Parathyroid adenoma (tissue), 2 donors: ENCODE results near the gene ACAT2.

Experiments
- H2AFZ ChIP-seq: fragments of 300-600 bp; sonication (generic); one replicate; pipeline ENCODE4 v1.7.0; 2017; ENCODE audit warnings: antibody characterized with exemption, mild to moderate bottlenecking
- H3K27ac ChIP-seq: fragments of 300-600 bp; sonication (generic); one replicate; pipeline ENCODE4 v1.7.0; 2017
- H3K27me3 ChIP-seq: fragments of 300-600 bp; sonication (generic); one replicate; pipeline ENCODE4 v1.7.0; 2017; ENCODE audit warnings: low read length; ENCODE audit not compliant: control insufficient read depth, insufficient read depth
- H3K36me3 ChIP-seq: fragments of 300-600 bp; sonication (generic); one replicate; pipeline ENCODE4 v1.7.0; 2017; ENCODE audit warnings: low read length; ENCODE audit not compliant: control insufficient read depth, insufficient read depth
- H3K4me1 ChIP-seq: fragments of 300-600 bp; sonication (generic); one replicate; pipeline ENCODE4 v1.7.0; 2017; ENCODE audit warnings: control low read depth
- H3K4me2 ChIP-seq: fragments of 300-600 bp; sonication (generic); one replicate; pipeline ENCODE4 v1.7.0; 2017; ENCODE audit warnings: low read length
- H3K4me3 ChIP-seq: fragments of 300-600 bp; sonication (generic); one replicate; pipeline ENCODE4 v1.7.0; 2017; ENCODE audit warnings: low read depth, low read length
- H3K79me2 ChIP-seq: fragments of 300-600 bp; sonication (generic); one replicate; pipeline ENCODE4 v1.7.0; 2017; ENCODE audit warnings: control low read depth
- H3K9ac ChIP-seq: fragments of 300-600 bp; sonication (generic); one replicate; pipeline ENCODE4 v1.7.0; 2017; ENCODE audit warnings: mild to moderate bottlenecking
- H3K9me3 ChIP-seq: fragments of 300-600 bp; sonication (generic); one replicate; pipeline ENCODE4 v1.7.0; 2017; ENCODE audit warnings: low read length; ENCODE audit not compliant: control insufficient read depth
- CTCF ChIP-seq: fragments of 300-600 bp; sonication (generic); IDR thresholded peaks from one replicate; pipeline ENCODE4 v1.7.0; 2017; ENCODE audit warnings: antibody characterized with exemption, mild to moderate bottlenecking
- donor health status: primary hyperparathyroidism.

Gene ACAT2

GRCh38 chr6:159726918-159727716 is 34.7 kb upstream of the ACAT2 start, which contains the start of gene WTAP:
Gene WTAP, plus strand, starts transcription at chr6:159727506. Its CDS starts 8,760 bp downstream, at chr6:159736266.
- Histone ChIP-seq H3K36me3 (no peaks in the 10 kb centered on the region), H3K4me1 (peaks cover 8% of the 10 kb centered on the region), H3K9me3 (no peaks in the 10 kb centered on the region), H3K79me2 (peaks cover 55% of the 10 kb centered on the region), H3K9ac (peak within 1 kb of the TSS; percentile 92), H3K4me3 (peak within 1 kb of the TSS; percentile 91), H3K4me2 (peak within 1 kb of the TSS; percentile 79), H3K27ac (peak within 1 kb of the TSS; percentile 94), H2AFZ (peak within 1 kb of the TSS; percentile 93), H3K27me3 (no peaks in the 10 kb centered on the region)
- TF ChIP-seq CTCF, result no peak

- Histone ChIP-seq H2AFZ (peak overlapping the region; percentile 69), H3K4me1 (peaks cover 8% of the 10 kb centered on the region), H3K4me3 (peak overlapping the region; percentile 81), H3K36me3 (no peaks in the 10 kb centered on the region), H3K79me2 (peaks cover 56% of the 10 kb centered on the region), H3K27me3 (no peaks in the 10 kb centered on the region), H3K4me2 (peak overlapping the region; percentile 72), H3K9me3 (no peaks in the 10 kb centered on the region), H3K27ac (peak overlapping the region; percentile 94), H3K9ac (peak overlapping the region; percentile 92)
- no peak for TF ChIP-seq CTCF
Measured at GRCh38 chr6:159727717-159728445, 34.0 kb upstream of the ACAT2 start.

GRCh38 chr6:159728531-159728964 is 33.3 kb upstream of the ACAT2 start:
- Histone ChIP-seq H3K4me1 (peaks cover 8% of the 10 kb centered on the region), H3K9me3 (no peaks in the 10 kb centered on the region), H3K79me2 (peaks cover 56% of the 10 kb centered on the region), H3K27ac (peak overlapping the region; percentile 94), H3K4me2 (peak overlapping the region; percentile 72), H3K27me3 (no peaks in the 10 kb centered on the region), H3K4me3 (peak overlapping the region; percentile 81), H3K36me3 (no peaks in the 10 kb centered on the region), H2AFZ (no peak overlapping the region), H3K9ac (no peak overlapping the region)
- TF ChIP-seq CTCF, result no peak

GRCh38 chr6:159729598-159730331 is 32.1 kb upstream of the ACAT2 start:
- Histone ChIP-seq H3K27ac (no peak overlapping the region), H3K4me2 (peak overlapping the region; percentile 72), H3K4me1 (peaks cover 8% of the 10 kb centered on the region), H3K9me3 (no peaks in the 10 kb centered on the region), H3K9ac (no peak overlapping the region), H3K79me2 (peaks cover 53% of the 10 kb centered on the region), H3K27me3 (no peaks in the 10 kb centered on the region), H3K4me3 (peak overlapping the region; percentile 81), H3K36me3 (no peaks in the 10 kb centered on the region), H2AFZ (no peak overlapping the region)
- no peak for TF ChIP-seq CTCF
